Stimulated activated naive B cell treated with anti-CD40 and anti-IgM and Interleukin-4, amounts not matched to agents 10 μg/mL and 1 μg/mL and 100 μg/mL, for 72 hours (primary cell): ENCODE measurements around the gene DCLRE1B.
"Not testable (repeated sequence)": the region's sequence is repeated elsewhere in the genome, so short reads cannot be mapped to it uniquely, and the experiment has no call there.

Source experiments
- ATAC-seq, 2 donors: fragments of 150-1000 bp; cut with Tn5 transposase; replicated peaks; 2 replicates each; pipeline ENCODE4 v1.10.0; 2021; ENCODE audit warnings: moderate library complexity in 1 of 2
- DNase-seq: peaks from one replicate; pipeline ENCODE4 v3.0.0; 2021
- H3K27ac Mint-ChIP-seq: one replicate; pipeline ENCODE4 v1.8.0; 2022; ENCODE audit warnings: mild to moderate bottlenecking, mixed read lengths
- H3K27me3 Mint-ChIP-seq, 2 donors: one replicate each; pipeline ENCODE4 v1.8.0; 2022; ENCODE audit warnings: mixed read lengths in 2 of 2
- H3K36me3 Mint-ChIP-seq, 2 donors: one replicate each; pipeline ENCODE4 v1.8.0; 2022; ENCODE audit warnings: mixed read lengths in 2 of 2, mild to moderate bottlenecking in 1 of 2
- H3K4me1 Mint-ChIP-seq, 2 donors: one replicate each; pipeline ENCODE4 v1.8.0; 2022; ENCODE audit warnings: mixed read lengths in 2 of 2, mild to moderate bottlenecking in 1 of 2
- H3K4me3 Mint-ChIP-seq, 2 donors: one replicate each; pipeline ENCODE4 v1.8.0; 2022; ENCODE audit warnings: mild to moderate bottlenecking in 2 of 2, mixed read lengths in 2 of 2, moderate library complexity in 1 of 2
- H3K9me3 Mint-ChIP-seq, 2 donors: one replicate each; pipeline ENCODE4 v1.8.0; 2022; ENCODE audit warnings: mixed read lengths in 2 of 2, mild to moderate bottlenecking in 1 of 2

Gene DCLRE1B

GRCh38 chr1:113940365-113941244 is 35.5 kb downstream of the DCLRE1B start:
- H3K4me1 Mint-ChIP-seq = peaks cover 29 to 45% of the 10 kb centered on the region in 2 donors
- H3K27ac Mint-ChIP-seq = peak overlapping the region; percentile 88
- H3K4me3 Mint-ChIP-seq = peak overlapping the region; percentile 14 to 60
- ATAC-seq (peak; percentile 95 to 97), DNase-seq (peak; percentile 28)
- peaks cover 32 to 33% of the 10 kb centered on the region in 2 donors for H3K36me3 Mint-ChIP-seq
- H3K27me3 Mint-ChIP-seq = no peaks in the 10 kb centered on the region
- no peaks in the 10 kb centered on the region for H3K9me3 Mint-ChIP-seq

- no peak overlapping the region for H3K4me3 Mint-ChIP-seq
- peak in 1 of 2 donors; percentile 19 for ATAC-seq
- H3K27ac Mint-ChIP-seq = no peak overlapping the region
- H3K36me3 Mint-ChIP-seq = peaks cover 36 to 37% of the 10 kb centered on the region in 2 donors
- no peaks in the 10 kb centered on the region for H3K27me3 Mint-ChIP-seq
- no peak for DNase-seq
- H3K9me3 Mint-ChIP-seq = no peaks in the 10 kb centered on the region
- peaks cover 32 to 50% of the 10 kb centered on the region in 2 donors for H3K4me1 Mint-ChIP-seq
Observed at GRCh38 chr1:113941245-113941559, 36.1 kb downstream of the DCLRE1B start.

- H3K4me1 Mint-ChIP-seq = peaks cover 37 to 58% of the 10 kb centered on the region in 2 donors
- ATAC-seq (no peak), DNase-seq (no peak)
- H3K9me3 Mint-ChIP-seq = no peaks in the 10 kb centered on the region
- no peaks in the 10 kb centered on the region for H3K27me3 Mint-ChIP-seq
- H3K36me3 Mint-ChIP-seq = peaks cover 34 to 37% of the 10 kb centered on the region in 2 donors
- no peak overlapping the region for H3K4me3 Mint-ChIP-seq
- H3K27ac Mint-ChIP-seq = no peak overlapping the region
Observed at GRCh38 chr1:113942527-113942926, 37.4 kb downstream of the DCLRE1B start.

GRCh38 chr1:113943028-113943811 is 38.1 kb downstream of the DCLRE1B start:
- Mint-ChIP-seq H3K27me3 (no peaks in the 10 kb centered on the region), H3K4me3 (no peak overlapping the region), H3K27ac (no peak overlapping the region), H3K9me3 (no peaks in the 10 kb centered on the region), H3K4me1 (peaks cover 34 to 56% of the 10 kb centered on the region in 2 donors), H3K36me3 (peaks cover 33 to 36% of the 10 kb centered on the region in 2 donors)
- no peak for DNase-seq
- ATAC-seq = no peak

GRCh38 chr1:113945329-113945728 is 40.2 kb downstream of the DCLRE1B start:
- peaks cover 35 to 39% of the 10 kb centered on the region in 2 donors for H3K36me3 Mint-ChIP-seq
- H3K4me1 Mint-ChIP-seq = peaks cover 22 to 36% of the 10 kb centered on the region in 2 donors
- H3K9me3 Mint-ChIP-seq = no peaks in the 10 kb centered on the region
- H3K27ac Mint-ChIP-seq = no peak overlapping the region
- H3K4me3 Mint-ChIP-seq = no peak overlapping the region
- no peaks in the 10 kb centered on the region for H3K27me3 Mint-ChIP-seq
- no peak for DNase-seq
- ATAC-seq = no peak

- no peak for DNase-seq
- Mint-ChIP-seq H3K4me3 (no peak overlapping the region), H3K36me3 (peaks cover 29 to 32% of the 10 kb centered on the region in 2 donors), H3K4me1 (peaks cover 14 to 28% of the 10 kb centered on the region in 2 donors), H3K27me3 (no peaks in the 10 kb centered on the region), H3K27ac (no peak overlapping the region), H3K9me3 (no peaks in the 10 kb centered on the region)
- ATAC-seq = no peak
Observed at GRCh38 chr1:113946112-113946511, 41.0 kb downstream of the DCLRE1B start.

- peak overlapping the region; percentile 56 for H3K27ac Mint-ChIP-seq
Observed at GRCh38 chr1:113946678-113947387, 41.7 kb downstream of the DCLRE1B start.

GRCh38 chr1:113947388-113948107 is 42.4 kb downstream of the DCLRE1B start:
- no peak for ATAC-seq
- Mint-ChIP-seq H3K4me1 (peaks cover 13 to 29% of the 10 kb centered on the region in 2 donors), H3K27ac (peak overlapping the region; percentile 56), H3K4me3 (no peak overlapping the region), H3K9me3 (no peaks in the 10 kb centered on the region), H3K36me3 (peaks cover 27 to 31% of the 10 kb centered on the region in 2 donors), H3K27me3 (no peaks in the 10 kb centered on the region)
- no peak for DNase-seq

More at GRCh38 chr1:113946678-113947387, 41.7 kb downstream of the DCLRE1B start:
- Mint-ChIP-seq H3K4me3 (no peak overlapping the region), H3K4me1 (peaks cover 13 to 33% of the 10 kb centered on the region in 2 donors), H3K36me3 (peaks cover 30 to 31% of the 10 kb centered on the region in 2 donors), H3K27me3 (no peaks in the 10 kb centered on the region), H3K9me3 (no peaks in the 10 kb centered on the region)
- DNase-seq (no peak), ATAC-seq (no peak)

GRCh38 chr1:113948151-113948550 is 43.0 kb downstream of the DCLRE1B start:
- not testable (repeated sequence) for H3K4me3 Mint-ChIP-seq, DNase-seq, ATAC-seq, H3K27me3 Mint-ChIP-seq, H3K27ac Mint-ChIP-seq, H3K9me3 Mint-ChIP-seq
- Mint-ChIP-seq H3K36me3 (peaks cover 25 to 29% of the 10 kb centered on the region in 2 donors), H3K4me1 (peaks cover 13 to 29% of the 10 kb centered on the region in 2 donors)

- H3K4me3 Mint-ChIP-seq = no peak overlapping the region
- no peaks in the 10 kb centered on the region for H3K27me3 Mint-ChIP-seq
- peaks cover 27 to 31% of the 10 kb centered on the region in 2 donors for H3K36me3 Mint-ChIP-seq
- H3K4me1 Mint-ChIP-seq = peaks cover 11 to 29% of the 10 kb centered on the region in 2 donors
- H3K9me3 Mint-ChIP-seq = no peaks in the 10 kb centered on the region
- no peak overlapping the region for H3K27ac Mint-ChIP-seq
- DNase-seq (no peak), ATAC-seq (no peak)
Observed at GRCh38 chr1:113949007-113949406, 43.9 kb downstream of the DCLRE1B start.

- Mint-ChIP-seq H3K4me1 (peaks cover 11 to 27% of the 10 kb centered on the region in 2 donors), H3K27ac (no peak overlapping the region), H3K4me3 (no peak overlapping the region), H3K9me3 (no peaks in the 10 kb centered on the region), H3K27me3 (no peaks in the 10 kb centered on the region), H3K36me3 (peaks cover 25 to 28% of the 10 kb centered on the region in 2 donors)
- DNase-seq (no peak), ATAC-seq (no peak)
Observed at GRCh38 chr1:113950908-113951307, 45.8 kb downstream of the DCLRE1B start.

- H3K27ac Mint-ChIP-seq = no peak overlapping the region
- DNase-seq (no peak), ATAC-seq (no peak)
- H3K9me3 Mint-ChIP-seq = no peaks in the 10 kb centered on the region
- no peak overlapping the region for H3K4me3 Mint-ChIP-seq
- H3K4me1 Mint-ChIP-seq = peaks cover 8 to 19% of the 10 kb centered on the region in 2 donors
- peaks cover 25 to 29% of the 10 kb centered on the region in 2 donors for H3K36me3 Mint-ChIP-seq
- H3K27me3 Mint-ChIP-seq = no peaks in the 10 kb centered on the region
Observed at GRCh38 chr1:113951719-113952118, 46.6 kb downstream of the DCLRE1B start.

GRCh38 chr1:113957984-113958383 is 52.9 kb downstream of the DCLRE1B start:
- Mint-ChIP-seq H3K36me3 (peaks cover 29 to 41% of the 10 kb centered on the region in 2 donors), H3K4me1 (no peaks in the 10 kb centered on the region), H3K4me3 (no peak overlapping the region), H3K27ac (no peak overlapping the region), H3K27me3 (no peaks in the 10 kb centered on the region), H3K9me3 (no peaks in the 10 kb centered on the region)
- ATAC-seq = no peak
- DNase-seq = no peak
